DMS153 (cell line): Measurements from ENCODE around the gene EARS2.
"Not testable (repeated sequence)": the region's sequence is repeated elsewhere in the genome, so short reads cannot be mapped to it uniquely, and the experiment has no call there.

Experiments
- DNase-seq: peaks from one replicate; lab custom pipeline; 2025; lab: John Stamatoyannopoulos, UW

Gene EARS2

GRCh38 chr16:23556881-23557778, at the start of gene EARS2, which contains the start of gene UBFD1:
EARS2 (minus strand) TSS chr16:23557350; CDS start chr16:23557343, 7 bp downstream.
UBFD1 (plus strand) TSS chr16:23557727; CDS start chr16:23557743, 16 bp downstream.
- DNase-seq, result peak; percentile 96

DNA sequence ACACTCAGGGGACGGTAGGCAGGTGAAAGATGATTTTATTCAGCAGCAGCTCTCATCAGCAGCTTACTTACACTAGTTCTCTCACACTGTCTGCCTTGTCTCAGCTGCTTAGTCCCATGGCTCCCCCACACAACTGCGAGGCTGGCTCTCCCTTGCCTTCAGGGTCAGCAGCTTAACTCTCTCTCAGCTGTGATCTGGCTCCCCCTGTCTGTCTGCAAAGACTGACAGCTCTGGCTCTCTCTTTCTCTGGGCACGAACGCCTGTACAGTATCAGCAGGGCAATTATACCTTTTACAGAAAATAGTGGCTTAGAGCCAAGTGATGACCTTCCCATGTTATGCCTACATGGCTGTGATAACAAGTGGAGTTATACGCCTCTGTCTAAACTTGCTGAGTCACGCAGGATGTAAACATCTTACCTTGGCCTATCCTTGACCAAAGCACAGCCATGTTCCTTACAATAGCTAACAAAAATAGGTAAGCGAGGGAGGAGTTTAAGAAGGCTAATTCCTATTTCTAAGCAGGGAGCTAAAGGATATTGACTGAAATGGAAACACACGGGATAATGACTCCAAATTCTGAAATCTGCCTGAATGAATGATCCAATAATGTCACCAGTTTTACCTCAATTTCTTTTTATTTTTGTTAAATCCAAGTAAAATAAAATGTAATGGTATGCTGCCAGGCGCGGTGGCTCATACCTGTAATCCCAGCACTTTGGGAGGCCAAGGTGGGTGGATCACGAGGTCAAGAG, 40.0 kb upstream of the EARS2 start:
- peak; percentile 1 for DNase-seq

DNA sequence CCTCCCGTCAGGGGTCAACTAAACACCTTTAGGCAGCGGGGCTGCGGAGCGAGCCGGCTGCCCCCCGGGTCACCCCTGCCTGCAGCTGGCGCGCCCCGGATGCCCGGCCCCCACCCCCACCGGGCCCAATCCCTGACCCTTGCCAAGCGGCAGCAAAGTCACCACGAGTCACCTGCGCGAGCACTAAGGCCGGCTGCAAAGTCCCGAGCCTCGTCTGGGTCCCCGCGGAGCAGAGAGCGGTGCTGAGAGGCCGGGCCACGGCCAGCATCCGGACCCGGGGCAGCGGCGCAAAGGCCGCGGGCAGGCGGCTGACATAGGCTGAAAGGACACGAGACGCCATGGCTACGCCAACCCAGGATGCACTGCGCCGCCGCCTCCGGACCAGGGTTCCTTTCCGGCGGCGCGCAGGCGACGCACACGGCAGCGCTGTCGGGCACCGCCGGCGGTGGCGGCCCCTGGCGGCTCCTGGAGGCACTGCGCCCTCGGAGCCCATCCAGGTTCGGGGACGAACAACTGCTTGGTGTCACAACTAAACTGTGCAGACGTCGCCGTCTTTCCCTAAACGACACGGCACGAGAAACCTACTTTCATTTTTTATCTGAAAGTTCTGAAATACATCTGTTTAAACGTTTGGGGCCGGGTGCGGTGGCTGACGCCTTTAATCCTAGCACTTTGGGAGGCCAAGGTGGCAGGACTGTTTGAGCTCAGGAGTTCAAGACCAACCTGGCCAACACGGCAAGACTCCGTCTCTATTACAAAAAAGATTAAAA, 39.0 kb upstream of the EARS2 start, which contains the start of gene NDUFAB1:
NDUFAB1 (minus strand) TSS at position 366 of the 770 bp plus-strand sequence; CDS start at position 340, 26 bp downstream.
- DNase-seq, result peak; percentile 76

- DNase-seq, result no peak
Observed at GRCh38 chr16:23595246-23595950, 38.2 kb upstream of the EARS2 start.

DNA sequence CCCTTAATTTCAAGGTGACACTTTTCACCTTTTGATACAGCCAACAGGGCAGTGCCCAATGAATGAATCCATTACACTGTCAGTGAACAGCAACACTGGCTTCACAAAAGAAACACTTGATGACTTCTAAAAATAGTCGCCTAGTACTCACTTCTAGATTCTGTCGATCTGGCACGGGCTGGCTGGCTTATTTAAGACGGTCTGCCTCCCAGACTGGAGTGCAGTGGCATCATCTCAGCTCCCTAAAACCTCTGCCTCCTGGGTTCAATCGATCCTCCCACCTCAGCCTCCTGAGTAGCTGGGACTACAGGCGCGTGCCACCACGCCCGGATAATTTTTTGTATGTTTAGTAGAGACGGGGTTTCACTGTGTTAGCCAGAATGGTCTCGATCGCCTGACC, 37.0 kb upstream of the EARS2 start:
- no peak for DNase-seq

- no peak for DNase-seq
Observed at GRCh38 chr16:23590181-23590580, 33.0 kb upstream of the EARS2 start.

DNA sequence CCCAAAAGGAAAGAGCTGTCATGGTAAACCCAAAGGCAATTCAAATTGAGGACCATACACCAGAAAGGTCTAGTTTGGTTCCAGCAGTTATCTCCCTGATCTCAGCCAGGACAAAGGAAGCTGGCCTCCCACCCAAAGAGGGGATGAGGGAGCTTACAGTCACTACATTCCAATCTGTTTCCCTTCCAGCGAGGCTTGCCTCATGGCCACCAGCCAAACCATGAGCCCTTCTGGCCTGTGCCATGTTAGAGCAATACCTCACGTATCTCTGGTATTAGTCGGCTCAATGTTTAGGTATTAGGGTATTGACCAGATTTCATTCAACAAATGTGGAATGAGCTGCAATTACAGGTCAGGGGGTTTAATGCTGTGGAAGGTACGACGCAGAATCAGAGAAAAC, 30.6 kb upstream of the EARS2 start:
- no peak for DNase-seq

DNA sequence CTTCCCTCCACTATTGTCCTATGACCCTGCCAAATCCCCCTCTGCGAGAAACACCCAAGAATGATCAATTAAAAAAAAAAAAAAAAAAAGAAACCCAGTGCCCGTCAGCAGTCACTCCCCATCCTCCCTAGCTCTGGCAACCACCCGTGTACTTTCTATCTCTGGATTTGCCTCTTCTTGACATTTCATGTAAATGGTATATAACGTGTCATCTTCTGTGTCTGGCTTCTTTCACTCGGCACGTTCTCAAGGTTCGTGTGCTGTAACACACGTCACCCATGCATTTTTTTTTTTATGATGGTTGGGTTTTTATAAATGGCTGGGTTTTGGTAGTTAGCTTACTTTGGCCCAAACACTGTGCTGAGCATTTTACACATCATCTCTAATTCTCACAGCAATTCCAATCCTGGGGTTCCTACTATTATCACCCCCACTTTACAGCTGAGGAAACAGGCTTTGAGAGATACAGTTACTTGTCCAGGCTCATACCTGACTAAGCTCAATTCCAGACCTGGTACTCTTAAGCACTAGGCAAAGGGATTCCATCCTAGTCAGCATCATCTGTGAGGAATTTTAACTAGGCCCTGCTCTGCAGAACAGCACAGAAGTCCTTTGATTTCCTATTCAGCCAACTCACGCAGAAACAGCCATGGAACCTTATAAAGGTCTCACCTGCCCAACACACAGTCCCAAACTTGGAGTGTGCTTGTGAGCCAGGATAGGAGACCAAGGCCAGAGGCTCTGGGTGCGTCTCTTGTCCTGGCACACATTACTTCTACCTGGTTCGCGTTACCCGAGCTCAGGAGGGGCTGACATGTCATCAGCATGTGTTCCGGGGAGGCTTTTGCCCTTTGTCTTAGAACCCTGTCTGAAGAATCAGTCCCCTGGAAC, 27.3 kb upstream of the EARS2 start:
- no peak for DNase-seq

GRCh38 chr16:23583271-23583670, 26.1 kb upstream of the EARS2 start:
- DNase-seq, result not testable (repeated sequence)

DNA sequence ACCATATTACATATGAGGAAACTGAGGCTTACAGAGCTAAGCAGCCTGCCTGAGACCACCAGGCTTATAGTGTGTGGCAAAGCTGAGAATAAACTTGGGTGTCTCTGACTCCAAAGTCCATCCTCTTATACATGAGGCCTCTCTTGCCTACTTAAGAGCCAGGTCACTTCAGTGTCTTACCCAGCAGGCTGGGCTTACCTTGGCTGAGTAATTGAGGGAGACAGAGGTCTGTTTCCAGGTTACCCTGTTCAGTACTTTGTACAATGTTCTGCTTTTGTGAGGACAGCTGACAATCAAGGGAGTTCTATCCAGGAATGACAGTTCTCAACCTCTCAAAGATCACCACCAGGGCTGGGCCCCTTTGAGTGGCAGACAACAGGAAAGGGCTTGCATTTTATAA, 24.6 kb upstream of the EARS2 start:
- no peak for DNase-seq

DNA sequence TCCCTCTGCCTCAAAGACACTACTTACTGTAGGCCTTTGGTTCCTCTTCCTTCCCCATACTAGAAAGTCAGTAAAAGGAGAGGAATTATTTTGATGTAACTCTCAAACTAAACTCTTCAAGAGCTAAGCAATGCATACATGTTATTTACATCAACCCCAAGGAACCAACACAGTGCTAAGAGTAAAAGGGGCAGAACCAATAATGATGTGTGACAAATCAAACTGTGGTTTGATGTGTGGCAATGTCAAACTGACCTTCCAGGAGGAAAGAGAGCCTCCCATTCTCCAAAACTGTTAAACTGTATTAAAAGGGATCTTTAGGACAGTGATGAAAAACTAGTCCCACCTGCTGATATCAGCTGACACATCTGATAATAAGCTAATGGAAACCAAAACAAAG, 23.2 kb upstream of the EARS2 start:
- no peak for DNase-seq

DNA sequence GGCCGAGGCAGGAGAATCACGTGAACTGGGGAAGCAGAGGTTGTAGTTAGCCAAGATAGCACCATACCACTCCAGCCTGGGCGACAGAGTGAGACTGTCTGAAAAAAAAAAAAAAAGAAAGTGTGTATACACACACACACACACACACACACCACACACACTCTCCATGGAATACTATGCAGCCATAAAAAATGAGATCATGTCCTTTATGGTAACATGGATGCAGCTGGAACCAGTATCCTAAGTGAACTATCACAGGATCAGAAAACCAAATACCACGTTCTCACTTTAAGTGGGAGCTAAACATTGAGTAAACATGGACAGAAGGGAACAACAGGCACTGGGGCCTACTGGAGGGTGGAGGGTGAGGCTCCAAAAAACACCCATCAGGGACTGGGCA, 22.2 kb upstream of the EARS2 start:
- DNase-seq, result no peak

- no peak for DNase-seq
Observed at GRCh38 chr16:23578101-23578830, 21.1 kb upstream of the EARS2 start.

GRCh38 chr16:23577493-23577892, 20.3 kb upstream of the EARS2 start:
- DNase-seq, result no peak

DNA sequence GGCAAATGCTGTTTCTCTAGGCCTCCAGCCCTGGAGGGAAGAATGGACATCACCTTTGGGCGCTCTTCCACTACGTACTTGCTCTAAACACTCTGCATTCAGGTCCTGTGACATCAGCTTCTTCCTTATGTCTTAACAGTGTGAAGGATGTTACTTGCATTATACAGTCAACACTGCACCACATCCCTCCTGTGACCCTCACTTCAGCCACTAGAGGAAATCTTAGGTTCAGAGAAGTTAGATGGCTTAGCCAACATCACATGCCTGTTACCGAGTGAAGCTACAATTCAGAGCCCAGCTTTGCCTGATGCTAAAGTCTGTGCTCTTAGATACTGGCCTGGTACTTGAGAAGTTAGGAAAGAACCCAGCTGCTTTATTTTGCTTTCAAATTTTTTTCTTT, 18.7 kb upstream of the EARS2 start:
- DNase-seq, result no peak

- DNase-seq, result no peak
Observed at GRCh38 chr16:23573817-23574216, 16.7 kb upstream of the EARS2 start.

GRCh38 chr16:23572394-23572793, 15.2 kb upstream of the EARS2 start:
- no peak for DNase-seq

GRCh38 chr16:23571895-23572294, 14.7 kb upstream of the EARS2 start:
- no peak for DNase-seq

DNA sequence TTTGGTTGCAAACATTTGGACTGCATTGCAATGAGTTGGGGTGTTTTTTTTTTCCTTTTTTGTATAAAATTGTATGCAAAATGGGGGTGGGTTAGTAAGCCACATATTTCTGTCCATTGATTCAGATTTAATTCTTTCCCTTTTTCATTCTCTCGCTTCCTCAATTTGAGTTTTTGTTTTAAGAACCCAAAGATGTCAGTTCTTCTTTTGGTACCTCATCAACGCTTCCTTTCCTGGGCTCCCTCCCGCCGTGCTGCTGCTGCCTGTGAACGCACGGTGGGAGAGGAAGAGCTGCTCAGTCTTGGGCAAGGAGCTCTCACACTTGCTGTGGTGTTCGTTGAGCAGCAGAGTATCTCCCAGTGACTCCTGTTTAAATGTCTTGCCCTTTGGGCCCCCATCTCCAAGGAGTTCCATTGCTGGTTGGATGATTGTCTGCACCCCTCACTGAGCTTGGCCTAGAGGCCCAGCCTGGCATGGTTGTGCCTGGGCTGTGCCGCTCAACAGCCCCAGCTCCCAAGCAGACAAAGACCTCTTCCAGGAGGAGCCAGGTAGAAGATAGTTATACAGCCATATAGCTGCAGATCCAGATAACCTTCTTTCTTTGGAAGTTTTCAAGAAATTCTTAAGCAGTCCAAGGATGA, 14.0 kb upstream of the EARS2 start:
- DNase-seq, result no peak
